Fibroblast of pulmonary artery (primary cell): Measurements from ENCODE around the gene RAB5A.
"Not testable (repeated sequence)": the region's sequence is repeated elsewhere in the genome, so short reads cannot be mapped to it uniquely, and the experiment has no call there.

Source experiments
- DNase-seq: peaks from one replicate; pipeline ENCODE4 v3.0.0-alpha.2; 2010; ENCODE audit warnings: low read depth
- H3K4me3 ChIP-seq: replicated peaks from 2 replicates; pipeline ENCODE4 v1.5.1; 2011; ENCODE audit warnings: low read depth, mild to moderate bottlenecking, control low read depth, low read length, moderate library complexity
- TF ChIP-seq, protein P1 (sequence below): IDR thresholded peaks from 2 replicates; pipeline ENCODE4 v1.5.1; 2011; ENCODE audit warnings: mild to moderate bottlenecking, control low read depth, low read length, inconsistent platforms; ENCODE audit errors: missing control alignments

RAB5A gene

DNA sequence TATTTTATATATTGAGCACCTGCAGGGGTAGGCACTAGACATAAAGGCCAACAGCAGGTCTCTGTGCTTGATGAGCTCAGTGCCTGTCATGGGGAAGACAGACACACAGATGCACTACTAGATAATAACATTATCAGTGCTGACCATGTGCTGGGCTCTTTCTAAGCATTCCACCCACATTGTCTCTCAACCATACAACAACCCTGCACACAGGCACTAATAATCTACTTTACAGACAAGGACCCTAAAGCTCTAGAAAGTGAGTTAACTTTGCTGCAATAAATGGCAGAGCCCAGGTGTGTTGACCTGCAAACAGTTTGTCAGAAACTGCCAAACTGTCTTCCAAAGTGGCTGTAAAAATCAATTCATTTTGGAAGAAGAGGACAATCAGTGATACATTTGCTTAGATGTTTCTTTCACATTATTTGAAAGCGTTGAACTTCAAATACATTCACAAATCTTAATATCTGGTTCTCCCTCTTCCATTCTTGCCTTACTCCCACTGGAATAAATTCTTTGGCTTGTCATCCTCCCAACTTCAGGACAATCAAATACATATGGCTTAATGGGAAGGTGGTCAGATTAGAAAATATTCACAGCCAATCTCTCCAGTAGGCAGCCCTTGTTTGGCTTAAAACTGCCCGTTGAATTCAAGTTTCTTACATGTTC lies 76.2 kb downstream of the RAB5A start:
- DNase-seq, result no peak
- H3K4me3 ChIP-seq, result no peak overlapping the region
- TF ChIP-seq, protein P1, sequence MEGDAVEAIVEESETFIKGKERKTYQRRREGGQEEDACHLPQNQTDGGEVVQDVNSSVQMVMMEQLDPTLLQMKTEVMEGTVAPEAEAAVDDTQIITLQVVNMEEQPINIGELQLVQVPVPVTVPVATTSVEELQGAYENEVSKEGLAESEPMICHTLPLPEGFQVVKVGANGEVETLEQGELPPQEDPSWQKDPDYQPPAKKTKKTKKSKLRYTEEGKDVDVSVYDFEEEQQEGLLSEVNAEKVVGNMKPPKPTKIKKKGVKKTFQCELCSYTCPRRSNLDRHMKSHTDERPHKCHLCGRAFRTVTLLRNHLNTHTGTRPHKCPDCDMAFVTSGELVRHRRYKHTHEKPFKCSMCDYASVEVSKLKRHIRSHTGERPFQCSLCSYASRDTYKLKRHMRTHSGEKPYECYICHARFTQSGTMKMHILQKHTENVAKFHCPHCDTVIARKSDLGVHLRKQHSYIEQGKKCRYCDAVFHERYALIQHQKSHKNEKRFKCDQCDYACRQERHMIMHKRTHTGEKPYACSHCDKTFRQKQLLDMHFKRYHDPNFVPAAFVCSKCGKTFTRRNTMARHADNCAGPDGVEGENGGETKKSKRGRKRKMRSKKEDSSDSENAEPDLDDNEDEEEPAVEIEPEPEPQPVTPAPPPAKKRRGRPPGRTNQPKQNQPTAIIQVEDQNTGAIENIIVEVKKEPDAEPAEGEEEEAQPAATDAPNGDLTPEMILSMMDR, result no peak

DNA sequence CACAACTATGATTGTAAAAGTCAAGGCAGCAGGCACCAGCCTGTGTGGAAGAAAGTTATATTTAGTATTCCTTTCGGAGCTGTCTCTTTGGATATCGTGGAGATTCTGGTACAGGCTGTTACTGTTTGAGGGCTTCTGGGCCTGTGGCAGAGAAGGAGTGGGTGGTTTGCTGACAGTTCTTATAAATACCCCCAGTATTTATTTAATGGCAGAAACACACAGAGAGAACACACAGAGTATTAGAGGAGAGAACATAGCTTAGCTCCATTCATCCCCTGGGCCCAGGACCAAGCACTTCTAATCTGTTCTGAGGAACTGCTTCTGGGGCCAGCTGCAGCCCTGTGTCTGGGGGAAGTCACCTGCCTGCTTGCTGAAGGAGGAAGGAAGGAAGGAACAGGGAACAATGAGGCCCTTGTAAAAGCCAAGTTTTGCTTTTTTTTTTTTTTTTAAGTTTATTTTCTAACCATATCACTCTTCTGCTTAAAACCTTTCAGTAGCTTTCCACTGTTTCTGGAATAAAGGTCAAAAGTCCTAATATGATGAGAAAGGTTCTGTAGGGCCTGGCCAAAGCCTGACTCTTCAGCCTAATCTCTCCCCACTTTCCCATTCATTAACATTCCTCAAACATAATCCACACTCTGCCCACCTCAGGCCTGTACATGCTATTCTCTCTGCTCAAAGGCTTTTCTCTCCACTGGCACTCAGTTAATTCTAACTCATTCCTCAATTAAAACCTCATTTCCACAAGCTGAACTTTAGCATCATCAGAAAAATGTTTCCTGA lies 76.9 kb downstream of the RAB5A start:
- H3K4me3 ChIP-seq, result no peak overlapping the region
- TF ChIP-seq, protein P1, result no peak
- DNase-seq, result no peak

DNA sequence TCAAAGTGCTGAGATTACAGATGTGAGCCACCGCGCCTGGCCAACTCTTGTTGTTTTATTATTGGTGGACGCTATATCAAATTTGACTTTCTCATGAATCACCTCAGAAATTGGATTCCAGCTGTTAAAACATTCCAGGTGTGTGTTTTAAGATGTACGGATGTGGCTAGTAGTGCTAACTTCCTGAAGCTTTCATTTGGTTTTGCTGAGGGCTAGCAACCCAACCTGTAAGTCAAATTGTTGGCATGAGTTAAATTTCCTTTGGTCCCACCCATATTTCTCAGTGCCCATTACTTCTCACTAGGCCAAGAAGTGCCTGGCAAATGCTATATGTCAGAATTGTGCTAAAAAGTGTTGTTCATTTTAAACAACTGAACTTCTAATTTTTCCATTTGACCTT lies 80.2 kb downstream of the RAB5A start:
- TF ChIP-seq, protein P1, result no peak
- no peak for DNase-seq
- no peak overlapping the region for H3K4me3 ChIP-seq

DNA sequence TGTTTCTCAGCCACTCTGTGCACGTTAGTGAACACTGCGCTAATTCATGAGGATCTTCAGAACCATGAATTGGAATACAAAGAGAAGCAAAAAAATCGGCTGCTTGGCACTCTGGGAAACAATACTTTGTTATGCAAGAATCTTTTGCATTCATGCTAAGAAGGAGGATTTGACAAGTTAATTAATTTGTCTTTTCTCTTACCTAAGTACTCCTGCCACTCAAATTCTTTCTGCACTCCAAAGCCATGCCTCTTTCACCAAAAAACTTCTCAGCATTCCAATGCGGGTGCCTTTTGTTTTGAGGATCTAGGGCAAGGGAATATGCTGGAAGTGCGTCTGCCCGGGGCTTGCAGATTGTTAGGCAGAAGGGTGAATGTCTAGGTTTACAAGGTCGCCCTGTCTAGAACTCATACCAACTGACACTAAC lies 82.0 kb downstream of the RAB5A start:
- TF ChIP-seq, protein P1, result no peak
- no peak for DNase-seq
- H3K4me3 ChIP-seq, result no peak overlapping the region

DNA sequence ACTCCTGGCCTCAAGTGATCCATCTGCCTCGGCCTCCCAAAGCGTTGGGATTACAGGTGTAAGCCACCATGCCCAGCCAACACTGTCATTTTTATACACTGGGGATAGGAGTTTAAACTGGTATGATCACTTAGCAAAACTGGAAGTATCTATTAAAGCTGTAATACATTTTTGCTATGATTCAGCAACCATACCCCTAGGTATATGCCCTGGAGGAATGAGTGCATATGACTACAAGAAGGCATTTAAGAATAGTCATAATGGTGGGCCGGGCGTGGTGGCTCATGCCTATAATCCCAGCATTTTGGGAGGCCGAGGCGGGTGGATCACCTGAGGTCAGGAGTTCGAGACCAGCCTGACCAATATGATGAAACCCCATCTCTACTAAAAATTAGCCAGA lies 85.0 kb downstream of the RAB5A start:
- not testable (repeated sequence) for H3K4me3 ChIP-seq

More for the DNA sequence above, 85.0 kb downstream of the RAB5A start:
- DNase-seq, result not testable (repeated sequence)
